Coronary artery (tissue), 2 donors: Measurements from ENCODE around the gene USP6.
"Not testable (repeated sequence)": the region's sequence is repeated elsewhere in the genome, so short reads cannot be mapped to it uniquely, and the experiment has no call there.

Experiments used
- DNase-seq: peaks from one replicate; pipeline ENCODE4 v3.0.0-alpha.2; 2017; ENCODE audit warnings: low spot score
- H3K27ac ChIP-seq, 2 donors: fragments of 200-600 bp; sonication (generic); one replicate each; pipeline ENCODE4 v1.5.1; 2016 to 2019
- H3K4me3 ChIP-seq: fragments of 200-600 bp; sonication (generic); 2 replicates; pipeline ENCODE4 v1.5.1; 2016; ENCODE audit warnings: mild to moderate bottlenecking, moderate library complexity
- CTCF ChIP-seq: fragments of 200-600 bp; sonication (generic); IDR thresholded peaks from one replicate; pipeline ENCODE4 v1.5.1; 2019; ENCODE audit warnings: antibody characterized with exemption

USP6 gene

GRCh38 chr17:5111402-5112204, 4.2 kb upstream of the USP6 start, which contains the start of gene ZNF232:
TSS of gene ZNF232 (minus strand) at chr17:5111878. CDS start at chr17:5111822, 56 bp downstream.
- no peak for TF ChIP-seq CTCF
- peak; percentile 95 for DNase-seq
- peak within 1 kb of the TSS; percentile 75 for H3K4me3 ChIP-seq
- H3K27ac ChIP-seq, result peak within 1 kb of the TSS; percentile 31 to 78

- DNase-seq, result peak; percentile 45
- no peak for TF ChIP-seq CTCF
- Histone ChIP-seq H3K4me3 (no peak overlapping the region), H3K27ac (no peak overlapping the region)
Measured at GRCh38 chr17:5118219-5118618, 2.4 kb downstream of the USP6 start.

- H3K4me3 ChIP-seq, result no peak overlapping the region
- no peak overlapping the region for H3K27ac ChIP-seq
- no peak for TF ChIP-seq CTCF
- peak; percentile 17 for DNase-seq
Measured at GRCh38 chr17:5120036-5120435, 4.2 kb downstream of the USP6 start.

- H3K4me3 ChIP-seq, H3K27ac ChIP-seq: not testable (repeated sequence)
Measured at GRCh38 chr17:5120436-5121185, 4.8 kb downstream of the USP6 start.

GRCh38 chr17:5121186-5121841, 5.5 kb downstream of the USP6 start:
- no peak for TF ChIP-seq CTCF
- Histone ChIP-seq H3K27ac (no peak overlapping the region), H3K4me3 (no peak overlapping the region)
- peak; percentile 46 for DNase-seq

More at GRCh38 chr17:5120436-5121185, 4.8 kb downstream of the USP6 start:
- peak; percentile 41 for DNase-seq

GRCh38 chr17:5122056-5122455, 6.2 kb downstream of the USP6 start:
- DNase-seq, H3K27ac ChIP-seq: not testable (repeated sequence)
- peak overlapping the region; percentile 67 for H3K4me3 ChIP-seq

- DNase-seq, result peak; percentile 63
- no peak for TF ChIP-seq CTCF
- H3K27ac ChIP-seq, result no peak overlapping the region
- peak overlapping the region; percentile 67 for H3K4me3 ChIP-seq
Measured at GRCh38 chr17:5122586-5123342, 6.9 kb downstream of the USP6 start.
